Measurements from ENCODE around the gene ANGPTL2. TPM values are rescaled to one million over a fixed set of nuclear protein-coding genes. Genes with fewer than 3 reads are reported as not detected.
"Not testable (repeated sequence)": the region's sequence is repeated elsewhere in the genome, so short reads cannot be mapped to it uniquely, and the experiment has no call there.

The ANGPTL2 gene, protein sequence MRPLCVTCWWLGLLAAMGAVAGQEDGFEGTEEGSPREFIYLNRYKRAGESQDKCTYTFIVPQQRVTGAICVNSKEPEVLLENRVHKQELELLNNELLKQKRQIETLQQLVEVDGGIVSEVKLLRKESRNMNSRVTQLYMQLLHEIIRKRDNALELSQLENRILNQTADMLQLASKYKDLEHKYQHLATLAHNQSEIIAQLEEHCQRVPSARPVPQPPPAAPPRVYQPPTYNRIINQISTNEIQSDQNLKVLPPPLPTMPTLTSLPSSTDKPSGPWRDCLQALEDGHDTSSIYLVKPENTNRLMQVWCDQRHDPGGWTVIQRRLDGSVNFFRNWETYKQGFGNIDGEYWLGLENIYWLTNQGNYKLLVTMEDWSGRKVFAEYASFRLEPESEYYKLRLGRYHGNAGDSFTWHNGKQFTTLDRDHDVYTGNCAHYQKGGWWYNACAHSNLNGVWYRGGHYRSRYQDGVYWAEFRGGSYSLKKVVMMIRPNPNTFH
- polyA plus RNA-seq (2011; rRNA removed) (0.06 and 0.15 TPM in 2 replicates), polyA plus RNA-seq (2017; fragmentation: RNase III; extraction: RNeasy Plus Mini Kit Qiagen cat#74134 plus additional on column Dnase treatment) (not detected in 3 replicates), polyA minus RNA-seq (2011; rRNA and poly(A)+ RNA removed) (0.15 TPM in 1 of 2 replicates, not detected in the other)
- 0.01 TPM in 1 of 2 replicates, not detected in the other for polyA plus RNA-seq (2012; cell fraction: cytosol; rRNA removed)
- 0.02 TPM in 1 of 2 replicates, not detected in the other for polyA plus RNA-seq (2012; cell fraction: nucleus; rRNA removed)

DNA sequence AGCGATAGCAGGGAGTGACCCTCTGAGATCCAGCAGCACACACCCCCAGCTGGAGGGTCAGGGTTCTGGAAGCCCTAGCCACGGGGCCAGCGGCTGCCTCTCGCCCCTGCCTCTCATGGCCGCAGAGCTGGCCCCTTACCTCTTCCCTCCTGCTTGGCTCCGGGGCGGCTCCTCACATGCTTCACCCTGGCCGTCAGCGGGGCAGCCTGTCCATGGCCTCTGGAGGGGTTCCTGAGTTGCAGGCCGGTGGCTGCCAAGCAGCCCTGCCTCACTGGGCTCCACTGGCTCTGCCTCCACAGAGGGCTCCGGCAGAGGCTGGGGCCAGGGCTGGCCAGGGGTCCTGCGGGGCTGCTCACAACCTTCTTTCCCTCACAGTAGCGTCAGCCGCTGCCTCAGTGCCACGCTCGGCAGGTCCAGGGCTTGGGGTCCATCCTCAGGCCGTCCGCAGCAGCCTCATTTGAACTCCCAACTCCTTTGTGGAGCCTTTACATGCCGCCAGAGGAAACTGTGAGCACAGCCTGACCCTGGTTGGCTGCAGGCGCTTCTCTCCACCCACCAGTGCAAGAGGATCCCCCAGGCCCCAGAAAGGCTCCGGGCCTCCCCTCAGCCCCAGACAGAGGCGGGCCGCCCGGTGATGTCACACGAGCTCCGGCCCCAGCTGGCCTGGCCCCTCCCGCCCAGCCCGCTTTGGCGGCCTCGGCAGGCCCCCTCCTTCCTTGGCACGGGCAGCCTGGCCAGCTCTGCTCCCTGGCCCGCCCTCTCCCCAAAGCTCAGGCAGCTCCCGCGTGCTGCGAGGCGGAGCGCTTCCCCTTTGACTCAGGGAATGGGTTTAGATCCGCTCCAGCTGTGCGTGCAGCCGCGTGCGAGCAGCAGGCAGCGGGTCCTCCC, at the start of gene ANGPTL2:
ANGPTL2 (minus strand) TSS at position 460 of the 888 bp plus-strand sequence. CDS start 13,904 bp downstream, outside the sequence.
- Histone ChIP-seq H3K4me2 (no peak within 1 kb of the TSS), H3K4me3 (no peak within 1 kb of the TSS), H3K9me3 (no peaks in the 10 kb centered on the region), H3K27ac (no peak within 1 kb of the TSS), H3K4me1 (0 out of 3 replicates have a peak, but pooled peaks cover 3% of the 10 kb centered on the region)
- CTCF ChIA-PET, result interaction anchor here (1.3 to 4.4 kb wide), 3 partner anchors 9 to 76 kb away, joined by 3 to 27 read pairs (median 4); no protein-coding TSS in a partner anchor
- FAIRE-seq, result no peak
- WGBS (ENCODE audit: missing lambda C conversion rate), result 96% methylated on average over 21 of the region's 43 CpGs
- TF ChIP-seq CBX8 (IDR thresholded peaks at IDR 0.05), result no peak
- TF ChIP-seq HOXB13 (CRISPR knock-in tag; IDR thresholded peaks at IDR 0.05; ENCODE audit: low read depth), result no peak
- TF ChIP-seq NPAS2 (CRISPR knock-in tag; IDR thresholded peaks at IDR 0.05; ENCODE audit: borderline replicate concordance), result no peak
- TF ChIP-seq CHD2 (IDR thresholded peaks at IDR 0.05; ENCODE audit: low read length, partially characterized antibody), result no peak
- no peak for TF ChIP-seq MAZ (IDR thresholded peaks at IDR 0.05; ENCODE audit: borderline replicate concordance, low read depth, low read length)
- TF ChIP-seq HDAC2 (IDR thresholded peaks at IDR 0.05), result no peak
- no peak for TF ChIP-seq HOXB5 (CRISPR knock-in tag; IDR thresholded peaks at IDR 0.05)
- no peak for TF ChIP-seq RNF2 (IDR thresholded peaks at IDR 0.05; ENCODE audit: borderline replicate concordance, low read depth)
- TF ChIP-seq, protein P1, sequence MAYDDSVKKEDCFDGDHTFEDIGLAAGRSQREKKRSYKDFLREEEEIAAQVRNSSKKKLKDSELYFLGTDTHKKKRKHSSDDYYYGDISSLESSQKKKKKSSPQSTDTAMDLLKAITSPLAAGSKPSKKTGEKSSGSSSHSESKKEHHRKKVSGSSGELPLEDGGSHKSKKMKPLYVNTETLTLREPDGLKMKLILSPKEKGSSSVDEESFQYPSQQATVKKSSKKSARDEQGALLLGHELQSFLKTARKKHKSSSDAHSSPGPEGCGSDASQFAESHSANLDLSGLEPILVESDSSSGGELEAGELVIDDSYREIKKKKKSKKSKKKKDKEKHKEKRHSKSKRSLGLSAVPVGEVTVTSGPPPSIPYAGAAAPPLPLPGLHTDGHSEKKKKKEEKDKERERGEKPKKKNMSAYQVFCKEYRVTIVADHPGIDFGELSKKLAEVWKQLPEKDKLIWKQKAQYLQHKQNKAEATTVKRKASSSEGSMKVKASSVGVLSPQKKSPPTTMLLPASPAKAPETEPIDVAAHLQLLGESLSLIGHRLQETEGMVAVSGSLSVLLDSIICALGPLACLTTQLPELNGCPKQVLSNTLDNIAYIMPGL (CRISPR knock-in tag; IDR thresholded peaks at IDR 0.05; ENCODE audit: borderline replicate concordance), result no peak
- no peak for TF ChIP-seq ZC3H11A (IDR thresholded peaks at IDR 0.05)
- no peak for TF ChIP-seq CBX2 (IDR thresholded peaks at IDR 0.05; ENCODE audit: borderline replicate concordance, low read depth)
- no peak; a peak in 1 of 6 replicates for ATAC-seq
- no peak for DNase-seq (ENCODE audit: low read depth in 1 of 2, low spot score in 1 of 2)
- POLR2A ChIA-PET, result interaction anchor here (0.5 kb wide), 1 partner anchor 44 kb away, joined by 6 read pairs; no protein-coding TSS in a partner anchor

DNA sequence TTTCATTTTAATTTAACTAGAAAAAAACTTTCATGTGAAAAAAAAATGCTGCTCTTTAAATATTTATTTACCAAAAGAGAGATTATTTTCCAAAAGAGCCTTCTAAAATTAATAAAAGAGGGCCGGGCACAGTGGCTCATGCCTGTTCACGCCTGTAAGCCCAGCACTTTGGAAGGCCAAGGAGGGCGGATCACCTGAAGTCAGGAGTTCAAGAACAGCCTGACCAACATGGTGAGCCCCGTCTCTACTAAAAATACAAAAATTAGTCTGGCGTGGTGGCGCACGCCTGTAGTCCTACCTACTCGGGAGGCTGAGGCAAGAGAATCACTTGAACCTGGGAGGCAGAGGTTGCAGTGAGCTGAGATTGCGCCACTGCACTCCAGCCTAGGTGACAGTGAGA, 48.9 kb upstream of the ANGPTL2 start:
- POLR2A ChIA-PET; ATAC-seq; DNase-seq (ENCODE audit: low read depth in 1 of 2, low spot score in 1 of 2); H3K4me3 ChIP-seq; FAIRE-seq; H3K4me1 ChIP-seq; H3K9me3 ChIP-seq; H3K4me2 ChIP-seq; H3K27ac ChIP-seq: not testable (repeated sequence)
- WGBS (ENCODE audit: missing lambda C conversion rate), result 95% methylated on average over 9 of the region's 9 CpGs
- CTCF ChIA-PET, result interaction anchor here (1.3 kb wide), 1 partner anchor 21 kb away, joined by 3 read pairs; no protein-coding TSS in a partner anchor

DNA sequence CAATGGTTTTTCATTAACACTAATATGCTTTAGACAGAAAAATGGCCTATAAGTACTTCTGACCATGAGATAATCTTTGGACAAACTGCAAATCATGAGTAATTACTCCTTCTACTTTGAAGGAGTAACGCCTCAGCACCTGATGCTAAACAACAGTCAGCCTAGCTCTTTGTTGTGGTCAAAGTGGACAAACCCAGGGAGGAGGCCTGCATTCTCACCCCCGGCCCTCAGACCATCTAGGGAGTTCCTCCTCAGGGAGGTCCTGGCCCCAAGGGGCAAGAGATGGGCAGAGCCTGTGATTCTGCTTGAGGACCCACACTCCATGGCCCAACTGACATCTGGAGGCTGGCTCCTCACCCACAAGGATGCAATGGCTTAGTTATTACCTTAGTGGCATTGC, 48.2 kb upstream of the ANGPTL2 start:
- ATAC-seq (no peak), DNase-seq (ENCODE audit: low read depth in 1 of 2, low spot score in 1 of 2) (no peak), FAIRE-seq (no peak)
- CTCF ChIA-PET, result interaction anchor here (0.9 kb wide), 1 partner anchor 230 kb away, joined by 3 read pairs; no protein-coding TSS in a partner anchor
- no peak overlapping the region for H3K4me2 ChIP-seq
- 80% methylated on average over 2 of the region's 2 CpGs for WGBS (ENCODE audit: missing lambda C conversion rate)
- 0 out of 3 replicates have a peak, but pooled peaks cover 6% of the 10 kb centered on the region for H3K4me1 ChIP-seq
- H3K27ac ChIP-seq, result no peak overlapping the region
- POLR2A ChIA-PET, result no interaction called here
- no peak overlapping the region for H3K4me3 ChIP-seq
- no peak for TF ChIP-seq NPAS2 (CRISPR knock-in tag; IDR thresholded peaks at IDR 0.05; ENCODE audit: borderline replicate concordance)
- no peak for TF ChIP-seq NR3C1 (IDR thresholded peaks at IDR 0.05)
- no peak for TF ChIP-seq POLR2AphosphoS2 (conservative IDR thresholded peaks at IDR 0.05; ENCODE audit: low read length)
- no peak for TF ChIP-seq SREBF2 (IDR thresholded peaks at IDR 0.05)
- TF ChIP-seq RARB (CRISPR knock-in tag; IDR thresholded peaks at IDR 0.05), result no peak
- TF ChIP-seq EP300 (IDR thresholded peaks at IDR 0.05), result no peak
- H3K9me3 ChIP-seq, result no peaks in the 10 kb centered on the region

All from A549 (cell line).